HEK293 (cell line): ENCODE data around the gene DYNLL1.

ENCODE experiments used
- CTCF ChIA-PET: fragments of 350-600 bp; formaldehyde crosslinking; extraction: SDS; loops from one replicate; lab custom pipeline; 2021; ENCODE audit warnings: antibody characterized with exemption; lab: Yijun Ruan, JAX
- POLR2A ChIA-PET: fragments of 300-600 bp; formaldehyde crosslinking; extraction: SDS; loops from one replicate; lab custom pipeline; 2020; ENCODE audit warnings: antibody characterized with exemption, inconsistent platforms; lab: Yijun Ruan, JAX
- H3K27ac ChIP-seq: fragments of 200-500 bp; sonication (Bioruptor generic); 2 replicates; pipeline ENCODE4 v1.5.1; 2014; ENCODE audit warnings: low read depth, low read length, control low read depth, inconsistent platforms; ENCODE audit errors: extremely low read depth
- H3K36me3 ChIP-seq, 2 experiments: fragments of 200-500 bp in 1 of 2; sonication (Bioruptor generic) in 1 of 2; 1 replicate in 1 of 2; 2 replicates in 1 of 2; pipeline ENCODE4 v1.5.1; 2014 to 2017; ENCODE audit warnings: inconsistent platforms in 2 of 2, low read length in 2 of 2; ENCODE audit not compliant: control insufficient read depth in 2 of 2, insufficient read depth in 1 of 2
- H3K4me1 ChIP-seq: fragments of 200-500 bp; sonication (Bioruptor generic); 2 replicates; pipeline ENCODE4 v1.5.1; 2014; ENCODE audit warnings: mild to moderate bottlenecking, low read length, inconsistent platforms; ENCODE audit not compliant: control insufficient read depth, insufficient read depth
- H3K4me3 ChIP-seq: 2 replicates; pipeline ENCODE4 v1.5.1; 2011; ENCODE audit warnings: low read depth, mild to moderate bottlenecking, control low read depth, low read length, moderate library complexity
- H3K9me3 ChIP-seq: fragments of 200-500 bp; sonication (Bioruptor generic); 2 replicates; pipeline ENCODE4 v1.5.1; 2014; ENCODE audit warnings: low read depth, low read length, inconsistent platforms; ENCODE audit not compliant: control insufficient read depth, insufficient read depth
- EGR2 ChIP-seq: fragments of 450-650 bp; formaldehyde crosslinking; IDR thresholded peaks from 2 replicates; pipeline ENCODE4 v1.5.1; 2016; ENCODE audit warnings: low read depth, missing biosample characterization, missing genetic modification characterization
- FEZF1 ChIP-seq: fragments of 450-650 bp; formaldehyde crosslinking; IDR thresholded peaks from 2 replicates; pipeline ENCODE4 v1.5.1; 2016; ENCODE audit warnings: missing biosample characterization, missing genetic modification characterization
- SALL2 ChIP-seq: fragments of 450-650 bp; formaldehyde crosslinking; IDR thresholded peaks from 2 replicates; pipeline ENCODE4 v1.5.0; 2017; ENCODE audit warnings: missing biosample characterization, mild to moderate bottlenecking, missing genetic modification characterization, borderline replicate concordance
- SCRT1 ChIP-seq: fragments of 450-650 bp; formaldehyde crosslinking; IDR thresholded peaks from 2 replicates; pipeline ENCODE4 v1.5.1; 2016; ENCODE audit warnings: missing biosample characterization, missing genetic modification characterization, borderline replicate concordance
- SCRT2 ChIP-seq: fragments of 450-650 bp; formaldehyde crosslinking; IDR thresholded peaks from 2 replicates; pipeline ENCODE4 v1.5.1; 2016; ENCODE audit warnings: missing biosample characterization, missing genetic modification characterization
- ZBTB11 ChIP-seq: fragments of 450-650 bp; formaldehyde crosslinking; conservative IDR thresholded peaks from 2 replicates; pipeline ENCODE4 v1.5.1; 2016; ENCODE audit warnings: low read depth, missing biosample characterization, missing genetic modification characterization
- ZBTB48 ChIP-seq: fragments of 450-650 bp; formaldehyde crosslinking; IDR thresholded peaks from 2 replicates; pipeline ENCODE4 v1.5.1; 2016; ENCODE audit warnings: missing biosample characterization, missing genetic modification characterization
- ZNF121 ChIP-seq: fragments of 450-650 bp; formaldehyde crosslinking; IDR thresholded peaks from 2 replicates; pipeline ENCODE4 v1.5.1; 2016; ENCODE audit warnings: missing biosample characterization, missing genetic modification characterization
- ZNF184 ChIP-seq: fragments of 450-650 bp; IDR thresholded peaks from 2 replicates; pipeline ENCODE4 v1.5.1; 2018; ENCODE audit warnings: missing biosample characterization, mild to moderate bottlenecking, missing genetic modification characterization
- ZNF211 ChIP-seq: fragments of 450-650 bp; formaldehyde crosslinking; IDR thresholded peaks from 2 replicates; pipeline ENCODE4 v1.5.1; 2016; ENCODE audit warnings: low read depth, missing biosample characterization, missing genetic modification characterization
- ZNF214 ChIP-seq: fragments of 450-650 bp; formaldehyde crosslinking; IDR thresholded peaks from 2 replicates; pipeline ENCODE4 v1.5.1; 2017; ENCODE audit warnings: missing biosample characterization, mild to moderate bottlenecking, missing genetic modification characterization, borderline replicate concordance
- ZNF335 ChIP-seq: fragments of 450-650 bp; formaldehyde crosslinking; conservative IDR thresholded peaks from 2 replicates; pipeline ENCODE4 v1.5.1; 2016; ENCODE audit warnings: missing biosample characterization, missing genetic modification characterization
- ZNF350 ChIP-seq: fragments of 450-650 bp; formaldehyde crosslinking; IDR thresholded peaks from 2 replicates; pipeline ENCODE4 v1.5.0; 2017; ENCODE audit warnings: missing biosample characterization, mild to moderate bottlenecking, missing genetic modification characterization
- ZNF362 ChIP-seq: fragments of 450-650 bp; formaldehyde crosslinking; IDR thresholded peaks from 2 replicates; pipeline ENCODE4 v1.5.1; 2016; ENCODE audit warnings: missing biosample characterization, missing genetic modification characterization
- ZNF426 ChIP-seq: fragments of 450-650 bp; formaldehyde crosslinking; IDR thresholded peaks from 2 replicates; pipeline ENCODE4 v1.5.1; 2017; ENCODE audit warnings: missing biosample characterization, missing genetic modification characterization, mild to moderate bottlenecking, inconsistent platforms, moderate library complexity
- ZNF529 ChIP-seq: fragments of 450-650 bp; formaldehyde crosslinking; IDR thresholded peaks from 2 replicates; pipeline ENCODE4 v1.5.1; 2017; ENCODE audit warnings: missing genetic modification characterization, missing biosample characterization; ENCODE audit not compliant: insufficient replicate concordance
- ZNF660 ChIP-seq: fragments of 450-650 bp; IDR thresholded peaks from 2 replicates; pipeline ENCODE4 v1.5.1; 2018; ENCODE audit warnings: missing biosample characterization, mild to moderate bottlenecking, missing genetic modification characterization
- ZNF704 ChIP-seq: fragments of 450-650 bp; formaldehyde crosslinking; IDR thresholded peaks from 2 replicates; pipeline ENCODE4 v1.5.1; 2016; ENCODE audit warnings: missing biosample characterization, missing genetic modification characterization

Gene DYNLL1

GRCh38 chr12:120539303-120539702 lies 43.4 kb downstream of the DYNLL1 start:
- TF ChIP-seq SALL2 (tag by site-specific recombination) (no peak), SCRT2 (tag by site-specific recombination) (peak; percentile 81), EGR2 (no peak), ZNF350 (tag by site-specific recombination) (no peak), ZNF214 (tag by site-specific recombination) (no peak), ZNF704 (tag by site-specific recombination) (no peak), ZNF211 (tag by site-specific recombination) (no peak), SCRT1 (tag by site-specific recombination) (0 out of 2 replicates have a peak, but pooled peaks have one; percentile 19), ZNF335 (tag by site-specific recombination) (no peak), ZNF529 (no peak), ZNF426 (tag by site-specific recombination) (no peak), ZBTB48 (tag by site-specific recombination) (no peak), ZBTB11 (tag by site-specific recombination) (no peak), ZNF362 (no peak)
- H3K36me3 ChIP-seq = peaks cover 19 to 72% of the 10 kb centered on the region in 2 experiments; a peak in 2 of 3 replicates
- ChIA-PET POLR2A (interaction anchor here (2.0 kb wide), 1 partner anchor 42 kb away, joined by 5 read pairs; the partner anchor contains the start of gene POP5), CTCF (interaction anchor here (0.5 to 1.1 kb wide), 2 partner anchors 110 to 223 kb away, joined by 3 to 4 read pairs; no protein-coding TSS in a partner anchor)
- no peaks in the 10 kb centered on the region for H3K9me3 ChIP-seq
- no peak overlapping the region for H3K4me3 ChIP-seq
- peaks cover 18% of the 10 kb centered on the region for H3K4me1 ChIP-seq
- H3K27ac ChIP-seq = no peak overlapping the region

- POLR2A ChIA-PET = no interaction called here
- Histone ChIP-seq H3K4me1 (peaks cover 18% of the 10 kb centered on the region), H3K27ac (no peak overlapping the region), H3K9me3 (no peaks in the 10 kb centered on the region)
- CTCF ChIA-PET = no interaction called here
- no peak for TF ChIP-seq ZNF660 (tag by site-specific recombination)
- TF ChIP-seq FEZF1 (tag by site-specific recombination) = peak; percentile 85
- TF ChIP-seq, all 188 proteins: peak for 1
- peaks cover 19 to 73% of the 10 kb centered on the region in 2 experiments; a peak in 2 of 3 replicates for H3K36me3 ChIP-seq
- no peak overlapping the region for H3K4me3 ChIP-seq
Observed at GRCh38 chr12:120540445-120540844, 44.5 kb downstream of the DYNLL1 start.

GRCh38 chr12:120542166-120542565 lies 46.3 kb downstream of the DYNLL1 start:
- CTCF ChIA-PET = no interaction called here
- no peak overlapping the region for H3K27ac ChIP-seq
- peaks cover 15% of the 10 kb centered on the region for H3K4me1 ChIP-seq
- H3K4me3 ChIP-seq = no peak overlapping the region
- TF ChIP-seq ZNF121 (tag by site-specific recombination) (peak; percentile 96), ZNF184 (tag by site-specific recombination) (no peak)
- POLR2A ChIA-PET = interaction anchor here (1.4 kb wide), 1 partner anchor 39 kb away, joined by 5 read pairs; the partner anchor contains the start of gene POP5
- no peaks in the 10 kb centered on the region for H3K9me3 ChIP-seq
- peaks cover 11 to 69% of the 10 kb centered on the region in 2 experiments for H3K36me3 ChIP-seq
